ENCODE results near the gene EFNA2.

EFNA2 gene

DNA sequence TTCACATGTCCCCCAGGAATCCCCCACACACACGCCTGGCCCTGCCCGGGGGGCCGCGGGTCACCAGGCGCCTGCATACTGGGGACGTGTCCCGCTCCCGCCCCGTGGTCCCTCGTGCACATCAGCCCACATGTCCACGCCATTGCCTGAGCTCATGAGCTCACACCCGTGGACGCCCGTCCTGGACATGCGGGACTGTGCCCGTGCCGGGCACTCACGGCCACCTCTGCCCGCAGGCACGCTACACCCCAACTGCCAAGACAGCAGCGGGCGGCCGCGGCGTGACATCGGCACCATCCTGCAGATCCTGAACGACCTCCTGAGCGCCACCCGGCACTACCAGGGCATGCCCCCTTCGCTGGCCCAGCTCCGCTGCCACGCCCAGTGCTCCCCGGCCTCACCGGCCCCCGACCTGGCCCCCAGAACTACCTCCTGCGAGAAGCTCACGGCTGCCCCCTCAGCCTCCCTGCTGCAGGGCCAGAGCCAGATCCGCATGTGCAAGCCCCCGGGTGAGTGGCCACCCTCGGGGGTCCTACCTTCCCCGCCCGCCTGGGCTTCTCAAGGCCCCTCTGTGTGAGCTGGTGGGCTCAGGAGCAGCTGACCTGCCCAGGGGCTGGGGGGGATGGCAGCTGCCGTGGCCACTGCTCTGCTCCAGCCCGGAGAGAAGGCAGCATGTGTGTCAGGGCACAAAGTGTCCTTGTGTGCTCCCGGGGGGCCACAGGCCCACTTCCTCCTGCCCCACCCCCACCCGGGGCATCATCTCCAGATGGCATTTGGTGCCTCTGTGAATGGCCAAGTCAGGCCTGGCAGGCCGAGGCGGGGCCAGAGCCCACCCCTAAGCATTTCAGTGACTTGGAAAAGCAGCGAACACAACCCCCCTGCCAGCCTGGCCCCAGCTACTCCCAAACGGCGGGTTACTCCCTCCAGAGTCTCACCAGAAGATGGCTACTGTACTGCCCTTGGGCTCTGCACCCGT, 30.2 kb upstream of the EFNA2 start:
- H4K20me1 ChIP-seq (ENCODE audit: insufficient read depth, low read length, poor library complexity, severe bottlenecking): peaks cover 91% of the 10 kb centered on the region
- TF ChIP-seq, protein P1, sequence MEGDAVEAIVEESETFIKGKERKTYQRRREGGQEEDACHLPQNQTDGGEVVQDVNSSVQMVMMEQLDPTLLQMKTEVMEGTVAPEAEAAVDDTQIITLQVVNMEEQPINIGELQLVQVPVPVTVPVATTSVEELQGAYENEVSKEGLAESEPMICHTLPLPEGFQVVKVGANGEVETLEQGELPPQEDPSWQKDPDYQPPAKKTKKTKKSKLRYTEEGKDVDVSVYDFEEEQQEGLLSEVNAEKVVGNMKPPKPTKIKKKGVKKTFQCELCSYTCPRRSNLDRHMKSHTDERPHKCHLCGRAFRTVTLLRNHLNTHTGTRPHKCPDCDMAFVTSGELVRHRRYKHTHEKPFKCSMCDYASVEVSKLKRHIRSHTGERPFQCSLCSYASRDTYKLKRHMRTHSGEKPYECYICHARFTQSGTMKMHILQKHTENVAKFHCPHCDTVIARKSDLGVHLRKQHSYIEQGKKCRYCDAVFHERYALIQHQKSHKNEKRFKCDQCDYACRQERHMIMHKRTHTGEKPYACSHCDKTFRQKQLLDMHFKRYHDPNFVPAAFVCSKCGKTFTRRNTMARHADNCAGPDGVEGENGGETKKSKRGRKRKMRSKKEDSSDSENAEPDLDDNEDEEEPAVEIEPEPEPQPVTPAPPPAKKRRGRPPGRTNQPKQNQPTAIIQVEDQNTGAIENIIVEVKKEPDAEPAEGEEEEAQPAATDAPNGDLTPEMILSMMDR (conservative IDR thresholded peaks at IDR 0.05; ENCODE audit: low read length): no peak
- TF ChIP-seq EZH2phosphoT487 (IDR thresholded peaks at IDR 0.05; ENCODE audit: borderline replicate concordance): no peak

DNA sequence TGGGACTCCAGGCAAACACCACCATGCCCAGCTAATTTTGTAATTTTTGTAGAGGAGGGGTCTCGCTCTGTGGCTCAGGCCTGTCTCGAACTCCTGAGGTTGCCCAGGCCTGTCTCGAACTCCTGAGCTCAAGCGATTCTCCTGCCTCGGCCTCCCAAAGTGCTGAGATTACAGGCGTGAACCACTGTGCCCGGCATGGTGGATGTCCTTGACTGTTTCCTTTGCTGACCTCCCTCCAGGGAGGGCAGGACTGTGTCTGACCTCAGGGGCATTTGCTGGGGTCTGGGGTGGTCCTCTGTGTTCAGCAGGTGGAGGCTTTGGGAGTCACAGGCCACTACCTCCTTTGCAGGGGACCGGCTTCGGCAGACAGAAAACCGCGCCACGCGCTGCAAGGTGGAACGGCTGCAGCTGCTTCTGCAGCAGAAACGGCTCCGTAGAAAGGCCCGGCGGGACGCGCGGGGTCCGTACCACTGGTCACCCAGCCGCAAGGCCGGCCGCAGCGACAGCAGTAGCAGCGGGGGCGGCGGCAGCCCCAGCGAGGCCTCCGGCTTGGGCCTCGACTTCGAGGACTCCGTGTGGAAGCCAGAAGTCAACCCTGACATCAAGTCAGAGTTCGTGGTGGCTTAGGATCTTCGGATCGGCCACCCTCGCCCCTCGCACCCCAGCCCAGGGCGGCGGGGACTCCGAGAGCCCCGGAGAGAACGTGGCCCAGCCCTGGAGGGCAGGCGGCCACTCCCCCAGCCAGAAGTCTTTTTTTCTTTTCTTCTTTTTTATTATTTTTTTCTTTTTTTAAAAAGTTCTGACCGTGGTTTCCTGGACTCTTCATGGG, 28.8 kb upstream of the EFNA2 start:
- Histone ChIP-seq H2AFZ (ENCODE audit: low read length) (no peak overlapping the region), H3F3A (ENCODE audit: low read depth) (peaks cover 16% of the 10 kb centered on the region; the same call in 1 of the 2 replicates), H3K4me2 (ENCODE audit: low read depth, low read length, poor library complexity, severe bottlenecking) (no peak overlapping the region), H3K9ac (ENCODE audit: low read depth, low read length, poor library complexity, severe bottlenecking) (no peak overlapping the region), H3K9me2 (replicated peaks; ENCODE audit: low read depth, low read length) (no peaks in the 10 kb centered on the region), H3K4me1 (ENCODE audit: insufficient read depth, low read length, poor library complexity, severe bottlenecking) (peaks cover 44% of the 10 kb centered on the region), H3K79me2 (ENCODE audit: insufficient read depth, low read length) (peaks cover 73% of the 10 kb centered on the region), H4K20me1 (ENCODE audit: insufficient read depth, low read length, poor library complexity, severe bottlenecking) (peaks cover 81% of the 10 kb centered on the region), H3K36me3 (ENCODE audit: insufficient read depth, low read length) (peaks cover 42% of the 10 kb centered on the region; the same call in 1 of the 2 replicates), H3K27me3 (ENCODE audit: insufficient read depth, low read length, poor library complexity, severe bottlenecking) (no peaks in the 10 kb centered on the region), H3K4me3 (ENCODE audit: low read length, poor library complexity, severe bottlenecking) (no peak overlapping the region), H3K9me3 (ENCODE audit: insufficient read depth, low read depth, low read length) (no peaks in the 10 kb centered on the region)
- TF ChIP-seq EZH2phosphoT487 (IDR thresholded peaks at IDR 0.05; ENCODE audit: borderline replicate concordance): no peak
- TF ChIP-seq, protein P1 (conservative IDR thresholded peaks at IDR 0.05; ENCODE audit: low read length): no peak

More for the DNA sequence above, 30.2 kb upstream of the EFNA2 start:
- Histone ChIP-seq H3K9ac (ENCODE audit: low read depth, low read length, poor library complexity, severe bottlenecking) (no peak overlapping the region), H3K9me3 (ENCODE audit: insufficient read depth, low read depth, low read length) (no peaks in the 10 kb centered on the region), H3K4me2 (ENCODE audit: low read depth, low read length, poor library complexity, severe bottlenecking) (no peak overlapping the region), H3K9me2 (replicated peaks; ENCODE audit: low read depth, low read length) (no peaks in the 10 kb centered on the region), H3K27me3 (ENCODE audit: insufficient read depth, low read length, poor library complexity, severe bottlenecking) (no peaks in the 10 kb centered on the region), H3K4me3 (ENCODE audit: low read length, poor library complexity, severe bottlenecking) (no peak overlapping the region), H3K36me3 (ENCODE audit: insufficient read depth, low read length) (peaks cover 42% of the 10 kb centered on the region; the same call in 1 of the 2 replicates), H3K4me1 (ENCODE audit: insufficient read depth, low read length, poor library complexity, severe bottlenecking) (peaks cover 34% of the 10 kb centered on the region), H3K79me2 (ENCODE audit: insufficient read depth, low read length) (peaks cover 86% of the 10 kb centered on the region), H3F3A (ENCODE audit: low read depth) (peaks cover 16% of the 10 kb centered on the region; the same call in 1 of the 2 replicates), H2AFZ (ENCODE audit: low read length) (no peak overlapping the region)

DNA sequence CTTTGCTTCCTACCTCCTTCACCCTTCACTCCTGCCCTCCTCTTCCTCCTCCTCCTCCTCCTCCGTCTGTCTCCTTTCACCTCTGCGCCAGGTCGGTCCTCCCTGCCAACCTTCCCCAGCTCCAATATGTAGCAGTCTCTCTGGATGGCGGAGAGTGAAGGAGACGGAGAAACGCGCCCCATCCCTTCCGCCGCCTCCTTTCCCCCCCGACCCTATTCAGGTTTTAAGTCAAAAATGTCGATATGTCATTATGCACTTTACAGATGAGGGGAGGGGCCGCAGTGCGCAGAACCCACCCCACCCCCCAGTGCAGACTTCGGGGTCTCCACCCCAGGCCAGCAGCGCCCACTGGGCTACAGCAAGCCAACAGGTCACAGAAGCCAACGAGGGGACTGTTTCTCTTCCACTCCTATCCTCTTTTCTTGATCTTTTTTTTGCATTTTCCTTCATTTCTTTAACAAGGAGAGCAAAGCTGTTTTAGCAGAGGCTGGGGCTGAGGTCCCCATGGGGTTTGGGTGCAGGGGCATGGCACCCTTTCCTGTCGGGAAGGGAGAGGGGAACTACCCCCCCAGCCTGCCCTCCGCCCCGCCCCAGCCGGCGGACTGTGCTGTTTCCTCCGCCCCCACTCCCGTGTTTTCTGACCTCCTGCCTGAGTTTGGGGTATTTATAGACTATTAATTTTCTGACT, 28.1 kb upstream of the EFNA2 start:
- H2AFZ ChIP-seq (ENCODE audit: low read length): no peak overlapping the region
- peaks cover 42% of the 10 kb centered on the region; the same call in 1 of the 2 replicates for H3K36me3 ChIP-seq (ENCODE audit: insufficient read depth, low read length)
- no peak overlapping the region for H3K9ac ChIP-seq (ENCODE audit: low read depth, low read length, poor library complexity, severe bottlenecking)
- no peak overlapping the region for H3K4me2 ChIP-seq (ENCODE audit: low read depth, low read length, poor library complexity, severe bottlenecking)
- TF ChIP-seq EZH2phosphoT487 (IDR thresholded peaks at IDR 0.05; ENCODE audit: borderline replicate concordance): no peak
- TF ChIP-seq, protein P1 (conservative IDR thresholded peaks at IDR 0.05; ENCODE audit: low read length): no peak
- H3K4me1 ChIP-seq (ENCODE audit: insufficient read depth, low read length, poor library complexity, severe bottlenecking): peaks cover 44% of the 10 kb centered on the region
- H3F3A ChIP-seq (ENCODE audit: low read depth): 0 out of 2 replicates have a peak, but pooled peaks cover 8% of the 10 kb centered on the region
- H3K4me3 ChIP-seq (ENCODE audit: low read length, poor library complexity, severe bottlenecking): no peak overlapping the region
- H4K20me1 ChIP-seq (ENCODE audit: insufficient read depth, low read length, poor library complexity, severe bottlenecking): peaks cover 73% of the 10 kb centered on the region
- no peaks in the 10 kb centered on the region for H3K27me3 ChIP-seq (ENCODE audit: insufficient read depth, low read length, poor library complexity, severe bottlenecking)
- H3K79me2 ChIP-seq (ENCODE audit: insufficient read depth, low read length): peaks cover 65% of the 10 kb centered on the region
- no peaks in the 10 kb centered on the region for H3K9me3 ChIP-seq (ENCODE audit: insufficient read depth, low read depth, low read length)
- H3K9me2 ChIP-seq (replicated peaks; ENCODE audit: low read depth, low read length): no peaks in the 10 kb centered on the region
